Measurements from ENCODE around the gene PAPOLG.

- TF ChIP-seq CTCF (IDR thresholded peaks at IDR 0.05) (no peak), POLR2AphosphoS5 (IDR thresholded peaks at IDR 0.05) (no peak), EP300 (IDR thresholded peaks at IDR 0.05) (no peak)
These were observed 55.7 kb downstream of the PAPOLG start for GRCh38 chr2:60811491-60812375.

All from stomach (tissue), 4 donors.